Bone marrow (tissue), 2 donors: ENCODE results near the gene TP73.

Experiments
- DNase-seq, 2 donors: peaks; one replicate each; lab custom pipeline; 2025; lab: John Stamatoyannopoulos, UW

The TP73 gene

DNA sequence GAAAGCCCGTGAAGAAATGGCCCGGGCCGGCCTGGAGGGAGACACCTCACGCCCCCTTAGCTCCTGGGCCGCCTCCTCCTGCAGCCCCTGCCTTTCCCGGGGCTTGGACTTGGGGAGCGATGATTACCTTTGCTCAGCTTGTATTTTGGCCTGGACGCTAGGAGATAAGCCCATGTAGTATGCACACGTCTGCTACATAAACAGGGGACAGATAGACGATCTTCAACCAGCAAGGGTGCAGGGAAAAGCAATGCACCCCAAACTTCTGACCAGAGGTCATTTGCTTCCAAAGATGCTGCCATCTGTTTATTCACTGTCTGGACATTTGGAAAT lies 936 bp downstream of the TP73 start:
- no peak for DNase-seq

DNA sequence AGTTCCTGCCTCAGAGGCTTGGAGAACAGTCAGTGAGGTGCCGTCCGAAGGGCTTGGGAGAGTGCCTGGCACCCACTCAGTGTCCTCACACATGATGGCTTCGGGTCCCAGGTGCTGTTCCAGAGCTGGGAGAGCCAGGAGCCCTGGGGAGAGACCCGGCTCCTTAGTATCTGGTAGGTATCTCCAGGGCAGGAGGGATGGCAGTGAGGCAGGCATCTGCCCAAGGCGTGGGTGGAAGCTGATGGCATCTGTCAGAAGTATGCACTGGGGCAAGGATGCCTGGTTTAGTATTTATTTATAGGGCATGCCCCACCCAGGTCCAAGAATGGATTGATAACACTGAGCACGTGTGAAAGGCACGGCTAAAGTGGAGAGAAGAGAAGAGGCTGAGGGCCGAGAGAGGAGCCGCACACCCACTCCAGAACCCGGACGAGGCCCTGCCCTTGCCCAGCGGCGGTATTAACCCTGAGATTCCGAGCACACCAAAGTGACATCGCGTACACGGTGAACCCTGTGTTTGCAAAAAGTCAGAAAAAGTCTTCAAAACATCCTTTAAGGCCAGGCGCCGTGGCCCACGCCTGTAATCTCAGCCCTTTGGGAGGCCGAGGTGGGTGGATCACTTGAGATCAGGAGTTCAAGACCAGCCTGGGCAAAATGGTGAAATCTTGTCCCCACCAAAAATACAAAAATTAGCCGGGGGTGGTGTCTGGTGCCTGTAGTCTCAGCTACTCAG lies 2.4 kb downstream of the TP73 start:
- no peak for DNase-seq

DNA sequence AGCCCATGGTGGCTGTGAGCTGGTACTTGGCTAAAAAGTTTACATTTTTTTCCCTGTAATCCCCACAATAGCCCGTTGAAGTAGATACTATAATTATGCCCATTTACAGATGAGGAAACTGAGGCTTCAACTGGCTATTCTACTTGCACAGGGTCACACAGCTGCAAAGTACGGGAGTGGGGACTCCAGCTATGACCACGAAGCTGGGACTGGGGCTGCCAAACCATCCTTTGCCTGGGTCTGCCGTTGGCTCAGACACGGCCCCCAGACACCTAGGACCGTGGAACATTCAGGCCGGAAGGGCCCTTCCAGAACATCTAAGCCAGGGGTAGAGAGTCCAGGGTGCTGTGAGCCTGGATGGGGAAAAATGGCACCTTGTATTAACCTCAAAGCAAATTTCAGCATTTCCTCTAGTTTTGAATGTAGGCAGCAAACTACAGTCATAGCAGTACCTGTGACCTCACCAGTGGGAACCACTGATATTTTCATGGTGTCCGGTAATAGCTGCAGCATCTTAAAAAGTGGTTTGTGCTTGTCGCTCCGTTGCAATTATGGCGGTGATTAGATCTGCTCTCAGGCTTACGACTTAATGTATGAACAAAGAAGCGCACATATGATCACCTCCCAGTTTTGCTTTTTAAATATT lies 4.3 kb downstream of the TP73 start:
- DNase-seq = no peak

DNA sequence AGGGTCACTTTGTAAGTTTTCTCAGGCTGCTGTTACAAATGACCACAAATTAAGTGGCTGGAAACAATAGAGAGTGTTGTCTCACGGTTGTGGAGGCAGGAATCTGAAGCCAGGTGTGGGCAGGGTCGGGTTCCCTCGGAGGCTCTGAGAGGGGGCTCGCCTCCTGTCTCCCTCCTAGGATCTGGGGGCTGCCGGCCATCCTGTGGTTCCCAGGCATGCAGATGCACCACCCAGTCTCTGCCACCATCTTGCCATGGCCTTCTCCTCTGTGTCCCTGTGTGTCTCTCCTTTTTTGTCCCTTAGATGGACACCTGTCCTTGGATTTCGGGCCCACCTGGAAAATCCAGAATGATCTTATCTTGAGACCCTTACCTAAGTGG lies 4.8 kb downstream of the TP73 start:
- no peak for DNase-seq

DNA sequence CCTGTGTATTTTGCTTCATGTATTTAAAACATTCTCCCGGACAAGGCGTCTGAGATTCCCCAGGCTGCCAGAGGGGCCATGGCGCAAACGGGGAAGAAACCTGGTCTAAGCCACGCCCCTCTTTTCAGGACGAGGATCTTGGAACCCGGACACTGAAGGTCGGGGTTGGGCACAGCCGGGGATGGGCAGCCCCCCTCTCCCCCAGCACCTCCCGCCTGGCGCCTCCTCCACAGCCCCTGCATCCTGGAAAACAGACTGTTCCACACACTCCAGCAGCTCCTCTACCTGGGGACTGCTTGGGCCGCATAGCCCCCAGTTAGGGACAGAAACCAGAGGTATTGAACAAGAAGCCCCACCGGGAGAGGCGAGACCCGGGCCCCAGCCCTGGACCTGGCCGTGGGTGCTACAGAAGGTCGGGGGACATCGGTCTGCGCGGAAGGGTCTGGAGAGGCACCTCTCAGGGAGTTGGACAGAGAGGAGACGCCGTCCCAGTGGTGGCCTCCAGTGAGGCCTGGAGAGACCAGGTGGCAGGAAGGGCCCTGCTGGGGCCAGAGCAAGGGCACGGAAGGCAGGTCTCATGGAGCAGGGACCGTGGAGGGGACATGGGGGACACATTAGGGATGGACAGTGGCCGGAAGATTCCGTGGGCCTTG lies 5.4 kb downstream of the TP73 start:
- no peak for DNase-seq

DNA sequence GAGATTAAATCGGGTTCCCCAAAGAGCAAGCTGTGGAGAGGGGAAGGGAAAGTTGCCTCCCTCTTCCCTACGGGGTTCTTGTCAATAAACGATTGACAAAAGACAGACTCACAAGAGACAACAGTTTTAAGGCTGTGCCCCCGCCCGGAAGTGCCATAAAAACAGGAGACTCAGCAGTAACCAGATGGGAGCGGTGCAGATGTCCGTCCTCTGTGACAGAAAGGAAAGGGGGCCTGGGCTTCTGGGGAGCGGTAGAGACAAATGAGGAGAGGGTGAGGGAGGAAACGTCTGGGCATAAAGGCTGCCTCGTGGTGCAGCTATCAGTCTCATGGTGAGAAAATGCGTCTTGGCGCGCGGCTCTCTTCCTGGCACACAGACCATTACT lies 5.9 kb downstream of the TP73 start:
- DNase-seq = no peak

DNA sequence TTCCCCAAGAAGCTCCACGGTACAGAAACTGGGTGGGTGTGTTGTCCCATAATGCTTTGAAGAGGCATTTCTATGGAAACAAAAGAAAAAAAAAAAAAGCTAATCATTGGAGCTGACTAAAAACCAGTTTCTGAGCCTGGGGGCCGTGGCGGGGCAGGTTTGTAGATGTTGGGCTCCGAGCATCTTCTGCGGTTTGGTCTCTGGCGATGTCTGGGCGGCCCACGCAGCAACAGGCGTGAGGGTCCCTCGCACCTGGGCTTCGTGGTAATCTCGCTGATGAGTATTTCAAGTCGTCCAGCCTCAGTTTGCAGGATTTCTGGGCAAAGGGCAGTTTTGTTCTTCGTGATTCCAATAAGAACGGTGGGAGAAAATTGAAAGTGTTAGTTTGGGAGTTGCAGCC lies 6.8 kb downstream of the TP73 start:
- DNase-seq = no peak

DNA sequence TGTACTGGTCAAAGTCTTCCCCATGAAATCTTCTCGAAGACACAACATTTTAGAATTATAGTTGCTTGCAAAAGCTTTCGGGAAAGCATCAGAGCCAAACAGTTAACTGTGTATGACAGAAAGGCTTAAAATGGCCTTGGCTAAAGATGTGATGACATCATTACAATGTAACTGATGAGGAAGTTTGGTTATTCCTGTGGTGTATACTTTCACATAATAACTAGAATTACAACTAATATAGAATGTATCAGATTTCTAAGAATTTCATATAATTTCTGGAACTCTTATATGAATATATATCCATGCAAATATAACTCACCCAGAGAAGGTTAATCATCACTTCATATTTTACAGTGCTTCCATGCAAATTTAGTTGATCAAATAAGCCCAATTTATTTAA lies 8.4 kb downstream of the TP73 start:
- DNase-seq = no peak

DNA sequence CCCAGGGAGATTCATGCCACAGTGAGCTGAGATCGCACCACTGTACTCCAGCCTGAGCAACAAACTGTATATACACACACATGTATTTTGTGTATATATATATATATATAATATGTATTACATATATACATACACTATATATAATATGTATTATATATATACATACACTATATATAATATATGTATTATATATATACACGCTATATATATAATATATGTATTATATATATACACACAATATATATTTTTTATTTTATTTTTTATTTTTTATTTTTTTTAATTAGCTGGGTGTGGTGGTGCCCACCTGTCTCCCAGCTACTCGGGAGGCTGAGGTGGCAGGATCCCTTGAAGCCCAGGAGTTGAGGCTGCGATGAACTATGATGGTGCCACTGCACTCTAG lies 9.3 kb downstream of the TP73 start:
- DNase-seq = no peak

DNA sequence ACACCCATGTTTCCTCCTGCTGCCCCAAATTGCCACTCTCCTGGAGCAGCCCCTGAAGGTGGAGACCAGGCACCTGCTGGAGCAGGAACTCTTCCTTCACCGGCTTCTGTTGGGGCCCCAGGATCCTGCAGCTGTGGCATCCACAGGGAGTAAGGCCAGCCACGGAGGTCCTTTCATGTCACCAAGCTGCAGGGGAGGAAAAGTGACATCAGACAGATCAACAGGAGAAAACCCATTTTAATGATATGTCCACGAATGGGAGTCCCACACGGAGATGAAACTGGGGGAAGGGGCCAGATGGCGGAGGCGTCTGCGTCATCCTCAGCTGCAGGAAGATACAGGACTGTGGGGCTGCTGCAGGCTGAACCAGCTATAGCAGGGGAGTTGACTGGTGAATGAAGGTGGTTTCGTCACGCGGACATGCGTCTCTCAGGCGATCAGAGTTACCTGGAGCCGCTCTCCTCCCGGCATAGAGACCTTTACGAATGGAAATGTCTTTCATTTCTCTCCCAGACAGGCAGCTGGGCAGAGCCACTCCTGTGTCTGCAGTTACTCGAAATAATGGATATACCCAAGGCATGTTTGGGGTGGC lies 9.9 kb downstream of the TP73 start:
- no peak for DNase-seq

DNA sequence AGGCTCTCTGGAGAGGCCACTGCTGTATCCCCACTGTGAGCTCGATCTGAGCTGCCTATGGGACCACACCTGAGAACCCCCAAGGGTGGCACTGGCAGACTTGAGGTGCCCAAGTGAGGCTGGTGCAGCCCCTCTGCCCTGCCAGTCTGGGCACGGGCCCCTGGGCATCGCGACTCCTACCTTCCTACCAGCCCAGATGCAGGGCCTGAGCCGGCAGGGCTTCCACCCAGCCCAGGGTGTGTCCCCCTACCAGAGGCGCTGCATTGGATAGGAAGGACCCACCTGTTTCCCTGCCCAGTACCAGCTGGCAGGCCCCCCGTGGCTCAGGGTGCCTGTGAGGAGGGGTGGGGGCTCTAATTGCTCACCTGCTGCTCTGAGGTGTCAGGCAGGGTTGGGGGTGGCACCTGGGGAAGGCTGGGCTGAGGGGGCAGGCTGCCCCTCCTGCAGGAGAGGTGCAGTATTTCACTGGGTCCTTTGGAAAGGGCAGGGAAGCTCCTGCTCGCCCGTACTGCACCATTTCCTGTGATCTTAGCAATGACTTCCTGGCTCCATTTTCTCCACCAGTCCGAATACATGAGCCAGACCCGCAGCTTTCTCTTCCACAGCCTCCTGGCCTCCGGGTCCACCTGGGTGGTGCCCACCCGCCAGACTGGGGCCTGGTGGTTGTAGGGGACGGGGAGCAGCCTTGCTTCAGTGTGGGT lies 11.8 kb downstream of the TP73 start:
- DNase-seq = no peak

DNA sequence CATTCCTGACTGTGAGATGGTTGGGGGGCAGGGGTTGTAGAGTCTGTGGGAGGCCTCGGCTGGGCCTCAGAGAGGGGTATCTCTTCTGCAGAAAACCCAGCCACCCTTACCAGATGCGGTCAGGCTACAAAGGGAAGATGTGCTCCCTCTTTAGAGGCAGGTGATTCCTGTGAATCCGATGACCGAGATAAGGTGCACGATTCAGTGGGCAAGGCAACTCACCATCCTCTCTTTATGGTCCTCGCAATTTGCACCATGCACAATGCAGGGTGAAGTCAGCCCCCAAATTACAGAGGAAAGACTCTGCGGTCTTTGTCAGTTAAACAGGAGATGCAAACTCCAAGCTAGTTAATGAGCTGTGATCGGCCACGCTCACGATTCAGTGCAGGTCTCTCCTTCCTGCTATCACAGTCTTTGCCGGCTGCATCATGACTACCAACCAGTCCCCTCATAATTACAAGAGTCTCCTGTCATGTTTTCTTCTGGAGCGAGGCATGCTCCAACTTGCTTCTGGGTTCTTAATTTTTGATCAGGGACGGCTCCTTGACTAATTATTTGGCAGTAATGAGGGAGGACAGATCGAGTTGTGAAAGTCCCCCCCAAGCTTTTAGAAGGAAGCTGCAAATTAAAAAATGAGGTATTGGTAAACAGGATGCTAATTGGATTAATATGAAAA lies 12.5 kb downstream of the TP73 start:
- no peak for DNase-seq

DNA sequence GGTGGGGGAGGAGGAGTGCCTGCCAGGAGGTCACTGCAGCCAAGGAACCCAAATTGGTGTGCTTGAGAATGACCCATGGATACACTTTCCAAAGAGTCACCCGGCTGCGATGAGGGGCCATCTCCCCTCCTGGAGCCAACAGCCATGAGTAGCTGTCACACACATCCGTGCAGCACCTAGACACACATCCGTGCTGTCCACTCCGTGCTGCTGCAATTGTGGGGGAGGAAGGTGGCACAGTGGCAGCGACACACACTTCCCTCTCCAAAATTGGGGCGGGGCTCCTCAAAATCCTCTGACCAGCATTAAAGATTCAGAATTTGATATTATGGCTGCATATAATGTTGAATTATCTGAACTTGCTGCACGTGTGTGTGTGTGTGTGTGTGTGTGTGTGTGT lies 15.8 kb downstream of the TP73 start:
- no peak for DNase-seq

DNA sequence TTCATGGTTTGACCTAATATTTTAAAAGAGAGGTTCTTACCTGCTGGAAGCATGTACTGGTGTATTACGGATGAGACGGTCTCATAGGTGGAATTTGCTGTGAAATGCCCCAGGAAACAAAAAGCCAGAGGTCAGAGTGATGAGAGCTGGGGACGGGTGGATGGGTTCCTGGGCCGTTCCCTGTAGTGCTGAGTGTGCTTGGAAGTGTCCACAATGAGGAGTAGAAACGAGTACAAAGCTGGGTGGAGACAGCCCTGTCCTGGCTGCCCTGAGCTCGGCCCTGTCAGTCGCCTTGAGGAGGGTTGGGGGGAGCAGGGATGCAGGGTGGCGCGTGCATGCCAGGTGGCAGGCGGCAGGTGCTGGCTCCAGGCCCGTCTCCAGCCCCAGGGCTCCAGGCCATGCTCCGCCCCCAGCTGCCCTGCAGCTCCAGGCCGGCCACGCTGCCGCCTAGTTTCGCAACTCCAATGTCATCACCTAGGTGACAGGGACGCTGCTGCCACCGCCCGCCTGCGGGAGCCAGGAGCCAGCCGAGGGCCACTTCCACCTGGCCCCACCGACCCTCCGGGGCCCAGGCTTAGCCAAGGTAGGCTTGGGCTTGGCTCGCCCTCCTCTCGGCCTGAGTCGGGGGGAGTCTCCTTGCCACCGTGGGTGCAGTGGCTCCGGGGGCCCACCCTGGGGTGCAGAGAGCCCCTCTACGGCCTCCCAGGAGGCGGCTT lies 16.4 kb downstream of the TP73 start:
- no peak for DNase-seq

DNA sequence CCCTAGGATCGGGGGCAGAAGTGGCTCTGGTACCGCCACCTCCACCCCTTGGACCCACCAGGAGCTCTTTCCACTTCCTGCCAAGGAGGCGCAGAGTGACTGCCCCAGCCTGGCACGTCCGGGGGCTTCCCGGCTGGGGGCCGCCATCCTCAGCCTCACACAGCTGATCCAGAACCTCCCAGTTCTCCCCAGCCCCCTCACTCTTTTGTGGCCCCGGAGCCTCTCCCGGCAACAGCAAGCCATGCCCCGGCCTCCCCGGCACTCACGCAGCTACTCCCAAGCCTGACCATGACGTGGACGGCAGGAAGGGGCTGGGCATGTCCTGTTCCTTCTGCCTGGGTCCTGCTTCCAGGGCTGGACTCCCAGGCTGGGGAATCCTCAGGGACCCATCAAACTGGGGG lies 17.1 kb downstream of the TP73 start:
- DNase-seq = no peak

DNA sequence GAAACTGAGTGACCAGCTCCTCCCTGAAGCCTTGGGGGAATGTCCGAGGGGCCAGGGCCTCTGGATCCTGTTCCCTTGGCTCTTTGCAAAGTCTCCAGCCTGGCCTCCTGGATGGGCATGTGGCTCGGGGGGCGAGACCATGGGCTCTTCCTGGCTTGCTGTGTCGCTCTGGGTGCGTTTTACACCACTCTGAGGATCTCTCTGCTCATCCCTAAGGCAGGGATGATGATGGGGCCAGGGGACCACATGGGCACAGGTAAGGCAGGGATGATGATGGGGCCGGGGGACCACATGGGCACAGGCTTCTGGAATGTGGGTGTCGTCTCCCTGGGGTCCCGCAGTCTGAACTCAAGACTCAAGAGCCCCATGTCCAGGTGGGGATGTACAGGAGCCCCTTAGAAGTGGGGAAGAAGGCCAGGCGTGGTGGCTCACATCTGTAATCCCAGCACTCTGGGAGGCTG lies 17.7 kb downstream of the TP73 start:
- DNase-seq = no peak

DNA sequence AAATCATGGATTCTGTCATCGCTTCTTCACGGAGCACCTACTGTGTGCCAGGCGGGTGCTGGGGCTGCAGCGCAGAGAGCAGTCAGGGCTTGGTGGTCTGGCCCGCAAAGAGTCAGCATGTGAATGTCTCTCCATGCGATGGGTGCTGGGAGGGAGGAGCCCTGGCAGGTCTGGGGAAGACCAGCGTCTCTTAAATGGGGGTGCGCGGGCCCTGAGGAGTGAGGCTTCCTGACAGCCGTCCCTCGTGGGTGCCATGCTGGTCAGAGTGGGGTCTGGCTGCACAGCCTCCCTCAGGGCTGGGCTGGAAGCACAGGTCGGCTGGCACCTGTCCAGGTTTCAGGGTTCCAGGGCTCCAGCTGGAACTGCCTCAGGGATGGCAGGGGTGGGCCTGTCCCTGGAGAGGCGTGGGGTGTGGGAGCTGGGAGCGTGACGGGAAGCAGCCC lies 18.5 kb downstream of the TP73 start:
- no peak for DNase-seq

DNA sequence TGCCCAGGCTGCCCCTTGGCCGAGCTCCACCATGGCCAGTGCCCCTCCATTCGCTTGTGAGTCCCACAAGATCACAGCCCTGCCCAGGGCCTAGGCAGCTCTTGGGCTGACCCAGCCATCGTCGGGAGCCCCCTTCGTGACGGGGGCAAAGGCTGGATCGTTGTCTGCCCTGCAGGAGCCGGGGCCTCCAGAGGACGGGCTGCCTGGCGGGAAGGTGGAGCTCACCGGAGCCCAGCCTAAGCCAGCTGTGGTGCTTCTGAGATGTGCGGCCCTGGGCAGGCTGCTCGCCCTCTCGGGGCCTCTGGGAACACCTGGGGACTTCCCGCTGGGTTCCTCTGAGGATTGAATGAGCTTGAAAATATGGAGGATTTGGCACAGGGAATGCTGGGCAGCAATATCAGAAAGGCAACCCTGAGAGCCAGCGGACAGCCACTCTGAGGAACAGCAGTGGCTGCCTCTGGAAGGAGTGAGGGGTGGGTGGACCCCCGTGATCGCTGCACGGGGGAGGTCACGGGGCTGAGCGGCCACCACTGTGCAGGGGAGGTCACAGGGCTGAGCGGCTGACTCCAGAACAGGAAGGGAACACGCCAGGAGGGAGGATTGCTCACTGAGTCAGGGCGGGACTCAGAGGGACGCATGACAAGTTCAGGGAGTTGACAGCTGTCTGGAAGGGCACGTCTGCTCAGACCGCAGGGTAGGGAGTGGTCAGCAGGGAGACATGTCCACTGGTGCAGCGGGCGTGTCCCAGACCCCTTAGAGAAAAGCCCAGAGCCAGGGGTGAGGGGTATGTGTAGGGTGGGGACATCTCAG lies 19.3 kb downstream of the TP73 start:
- no peak for DNase-seq

DNA sequence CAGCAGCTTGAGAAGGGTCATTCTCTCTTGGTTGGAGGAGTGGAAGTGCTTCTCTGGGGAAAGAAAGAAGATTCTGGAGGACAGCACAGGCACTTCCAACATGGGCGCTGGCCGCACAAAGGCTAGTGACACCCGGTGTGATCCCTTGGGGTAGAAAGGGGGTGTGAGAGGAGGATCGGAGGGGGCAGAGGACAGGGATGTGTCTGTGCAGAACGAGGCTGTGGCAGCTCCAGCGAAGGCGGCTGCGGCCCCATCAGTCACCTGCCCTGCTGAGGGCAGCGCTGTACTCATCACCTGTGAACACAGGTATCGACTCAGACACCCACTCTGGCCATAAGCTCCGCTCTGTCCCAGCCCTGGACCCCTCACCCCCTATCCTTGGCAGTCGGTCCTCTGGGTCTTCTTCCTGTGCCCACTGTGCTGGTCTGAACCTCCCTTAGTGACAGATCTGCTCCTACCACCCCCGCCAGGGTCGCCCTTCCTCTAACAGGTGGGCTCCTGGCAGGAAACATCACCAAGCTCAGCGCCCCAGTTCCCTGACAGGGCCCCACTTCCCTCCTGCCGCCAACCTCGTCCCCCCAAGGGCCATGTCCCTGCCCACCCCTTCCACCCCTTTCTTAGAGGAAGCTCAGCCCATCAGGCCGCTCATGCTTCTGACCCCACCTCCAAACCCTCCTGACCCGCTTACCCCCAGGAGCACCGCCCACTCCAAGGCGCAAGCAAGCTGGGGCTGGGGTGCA lies 20.1 kb downstream of the TP73 start:
- DNase-seq = no peak

DNA sequence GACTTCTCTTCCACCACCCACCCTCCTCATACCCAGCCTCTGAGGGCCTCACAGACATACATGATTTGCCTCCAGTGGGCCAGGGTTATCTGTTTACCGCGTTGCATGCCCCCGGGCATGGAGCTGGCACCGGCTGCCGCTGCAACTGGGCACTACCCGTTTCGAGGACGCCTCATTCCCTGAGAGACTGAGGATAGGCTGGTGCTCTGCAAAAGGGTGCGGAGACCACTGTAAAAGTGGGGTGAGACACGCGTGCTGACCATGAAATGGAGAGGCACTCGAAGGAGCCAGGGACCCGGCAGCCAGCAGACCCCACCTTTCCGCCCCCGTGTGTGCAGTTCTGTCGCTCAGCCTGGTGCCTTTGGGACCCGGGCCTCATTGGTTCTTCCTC lies 20.6 kb downstream of the TP73 start:
- no peak for DNase-seq
